ENCODE results near the gene LIPA.
"Not testable (repeated sequence)": the region's sequence is repeated elsewhere in the genome, so short reads cannot be mapped to it uniquely, and the experiment has no call there.

LIPA gene

GRCh38 chr10:89269433-89270152, 18.0 kb upstream of the LIPA start:
- no peaks in the 10 kb centered on the region for H3K27me3 ChIP-seq (ENCODE audit: insufficient read depth, low read length)
- H3K9me3 ChIP-seq (ENCODE audit: insufficient read depth, low read depth, low read length), result no peaks in the 10 kb centered on the region
- no peak overlapping the region for H3K4me3 ChIP-seq (ENCODE audit: low read length)
- H3K9ac ChIP-seq (ENCODE audit: low read depth, low read length), result no peak overlapping the region
- no peaks in the 10 kb centered on the region for H3K36me3 ChIP-seq (ENCODE audit: insufficient read depth, low read depth, low read length)
- H3K4me1 ChIP-seq (ENCODE audit: insufficient read depth, low read length), result no peaks in the 10 kb centered on the region
- H3K27ac ChIP-seq (ENCODE audit: low read length), result no peak overlapping the region

DNA sequence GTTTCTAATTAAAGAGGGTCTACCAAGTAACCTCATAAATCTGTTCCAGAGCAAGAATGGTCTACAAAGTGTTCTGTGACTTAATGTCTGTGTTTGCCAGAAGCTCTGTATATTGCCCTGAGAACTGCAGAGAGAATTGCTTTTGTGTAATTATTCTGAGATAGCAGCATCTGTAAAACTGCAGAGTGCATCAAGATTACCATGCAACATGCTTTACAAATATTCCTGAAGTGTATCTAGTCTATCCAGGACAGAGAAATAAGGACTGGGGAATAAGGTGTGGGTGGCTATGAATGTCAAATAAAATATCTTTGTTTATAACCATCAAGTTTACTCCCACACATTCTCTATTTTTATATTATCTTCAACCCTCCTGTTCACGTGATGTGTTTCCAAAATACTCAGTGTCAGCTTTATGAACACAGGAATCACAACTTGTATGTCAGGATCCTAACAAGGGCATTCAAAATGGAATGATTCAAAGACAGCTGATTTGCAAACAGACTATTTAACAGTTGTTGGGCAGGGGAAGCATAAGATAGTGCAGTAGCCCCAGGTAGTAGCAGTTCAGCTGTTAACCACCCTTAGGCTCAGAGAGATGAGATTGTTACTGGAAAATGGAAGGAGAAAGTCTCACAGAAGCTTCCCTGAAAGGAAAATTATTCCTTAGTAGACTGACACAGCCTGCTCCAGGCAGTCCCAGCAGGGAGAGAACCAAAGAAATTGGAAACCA, 15.3 kb upstream of the LIPA start:
- no peaks in the 10 kb centered on the region for H3K27me3 ChIP-seq (ENCODE audit: insufficient read depth, low read length)
- H3K4me1 ChIP-seq (ENCODE audit: insufficient read depth, low read length), result no peaks in the 10 kb centered on the region
- no peaks in the 10 kb centered on the region for H3K9me3 ChIP-seq (ENCODE audit: insufficient read depth, low read depth, low read length)
- no peak overlapping the region for H3K9ac ChIP-seq (ENCODE audit: low read depth, low read length)
- no peaks in the 10 kb centered on the region for H3K36me3 ChIP-seq (ENCODE audit: insufficient read depth, low read depth, low read length)
- H3K4me3 ChIP-seq (ENCODE audit: low read length), result no peak overlapping the region
- H3K27ac ChIP-seq (ENCODE audit: low read length), result no peak overlapping the region

- no peak overlapping the region for H3K27ac ChIP-seq (ENCODE audit: low read length)
- no peaks in the 10 kb centered on the region for H3K27me3 ChIP-seq (ENCODE audit: insufficient read depth, low read length)
Measured at GRCh38 chr10:89263531-89263930, 12.0 kb upstream of the LIPA start.

DNA sequence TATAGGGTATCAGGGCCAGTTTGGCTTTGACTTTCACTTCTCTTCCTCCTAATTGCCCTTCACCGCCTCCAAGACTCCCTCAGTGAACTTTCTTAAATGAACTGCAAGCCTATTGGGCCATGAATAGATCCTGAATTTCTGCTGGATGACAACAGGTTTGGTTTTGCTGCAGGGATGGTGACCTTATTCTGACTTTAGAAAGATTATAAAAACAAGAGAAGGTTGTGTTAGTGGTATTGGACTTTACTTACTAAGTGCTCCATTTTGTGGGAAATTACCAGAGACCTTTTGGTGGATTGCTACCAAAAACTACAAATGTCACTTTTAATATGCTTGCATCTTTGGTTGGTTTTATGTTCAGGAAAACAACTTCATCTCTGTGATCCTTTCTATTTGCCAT, 11.5 kb upstream of the LIPA start:
- no peaks in the 10 kb centered on the region for H3K9me3 ChIP-seq (ENCODE audit: insufficient read depth, low read depth, low read length)
- no peaks in the 10 kb centered on the region for H3K27me3 ChIP-seq (ENCODE audit: insufficient read depth, low read length)
- no peak overlapping the region for H3K27ac ChIP-seq (ENCODE audit: low read length)
- H3K9ac ChIP-seq (ENCODE audit: low read depth, low read length), result no peak overlapping the region
- H3K36me3 ChIP-seq (ENCODE audit: insufficient read depth, low read depth, low read length), result no peaks in the 10 kb centered on the region
- no peaks in the 10 kb centered on the region for H3K4me1 ChIP-seq (ENCODE audit: insufficient read depth, low read length)
- no peak overlapping the region for H3K4me3 ChIP-seq (ENCODE audit: low read length)

More at GRCh38 chr10:89263531-89263930, 12.0 kb upstream of the LIPA start:
- Histone ChIP-seq H3K9ac (ENCODE audit: low read depth, low read length) (no peak overlapping the region), H3K4me3 (ENCODE audit: low read length) (no peak overlapping the region), H3K36me3 (ENCODE audit: insufficient read depth, low read depth, low read length) (no peaks in the 10 kb centered on the region), H3K4me1 (ENCODE audit: insufficient read depth, low read length) (no peaks in the 10 kb centered on the region), H3K9me3 (ENCODE audit: insufficient read depth, low read depth, low read length) (no peaks in the 10 kb centered on the region)

DNA sequence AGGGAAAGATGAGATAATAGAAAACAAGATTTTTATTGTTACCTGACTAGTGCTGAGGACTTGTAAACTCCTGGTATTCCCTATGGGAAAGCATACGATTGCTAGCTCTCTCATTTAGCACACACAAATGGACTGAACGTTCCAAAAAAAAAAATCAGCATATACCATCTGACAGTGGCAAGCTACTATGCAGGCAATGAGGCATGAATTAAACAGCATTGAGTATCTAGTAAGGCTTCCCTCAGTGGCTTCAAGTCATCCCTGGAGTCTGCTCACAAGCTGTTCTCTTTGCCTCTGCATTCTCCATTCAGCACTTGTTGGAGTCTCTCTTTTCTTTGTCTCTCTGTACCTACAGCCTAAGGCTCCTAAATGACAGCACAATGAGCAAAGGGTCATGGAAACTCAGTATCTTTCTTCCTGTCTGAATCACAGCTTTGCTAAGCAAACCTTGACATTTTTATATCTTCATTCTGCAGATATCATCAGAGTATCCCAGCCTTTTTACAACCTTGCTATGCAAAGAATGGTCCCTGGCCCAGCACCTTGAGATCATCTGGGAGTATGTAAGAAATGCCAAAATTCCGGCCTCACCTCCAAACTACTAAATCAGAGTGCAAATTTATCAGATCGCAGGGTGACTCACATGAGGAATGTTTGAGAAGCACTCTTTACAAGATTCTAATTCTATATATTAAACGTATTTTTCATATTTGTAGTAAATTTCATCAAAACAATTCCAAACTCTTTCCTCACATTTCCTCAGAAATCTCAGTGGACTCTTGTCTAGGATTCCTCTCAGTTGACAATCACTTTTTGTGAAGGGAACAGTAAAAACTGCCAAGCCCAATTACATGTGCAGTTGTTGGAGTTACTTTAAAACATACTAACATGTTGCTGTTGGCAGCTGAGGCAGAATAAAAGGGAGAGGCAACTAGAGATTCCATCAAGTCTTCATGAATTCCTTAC, 10.8 kb upstream of the LIPA start:
- no peak overlapping the region for H3K9ac ChIP-seq (ENCODE audit: low read depth, low read length)
- no peaks in the 10 kb centered on the region; the same call in 1 of the 2 replicates for H3K4me1 ChIP-seq (ENCODE audit: insufficient read depth, low read length)
- H3K27me3 ChIP-seq (ENCODE audit: insufficient read depth, low read length), result no peaks in the 10 kb centered on the region
- H3K4me3 ChIP-seq (ENCODE audit: low read length), result no peak overlapping the region
- H3K9me3 ChIP-seq (ENCODE audit: insufficient read depth, low read depth, low read length), result no peaks in the 10 kb centered on the region
- no peak overlapping the region for H3K27ac ChIP-seq (ENCODE audit: low read length)
- H3K36me3 ChIP-seq (ENCODE audit: insufficient read depth, low read depth, low read length), result no peaks in the 10 kb centered on the region

GRCh38 chr10:89258881-89259280, 7.3 kb upstream of the LIPA start:
- Histone ChIP-seq H3K27me3 (ENCODE audit: insufficient read depth, low read length) (no peaks in the 10 kb centered on the region), H3K4me1 (ENCODE audit: insufficient read depth, low read length) (no peaks in the 10 kb centered on the region; the same call in 1 of the 2 replicates), H3K36me3 (ENCODE audit: insufficient read depth, low read depth, low read length) (no peaks in the 10 kb centered on the region), H3K4me3 (ENCODE audit: low read length) (no peak overlapping the region), H3K9me3 (ENCODE audit: insufficient read depth, low read depth, low read length) (peaks cover 12% of the 10 kb centered on the region), H3K9ac (ENCODE audit: low read depth, low read length) (no peak overlapping the region), H3K27ac (ENCODE audit: low read length) (no peak overlapping the region)

DNA sequence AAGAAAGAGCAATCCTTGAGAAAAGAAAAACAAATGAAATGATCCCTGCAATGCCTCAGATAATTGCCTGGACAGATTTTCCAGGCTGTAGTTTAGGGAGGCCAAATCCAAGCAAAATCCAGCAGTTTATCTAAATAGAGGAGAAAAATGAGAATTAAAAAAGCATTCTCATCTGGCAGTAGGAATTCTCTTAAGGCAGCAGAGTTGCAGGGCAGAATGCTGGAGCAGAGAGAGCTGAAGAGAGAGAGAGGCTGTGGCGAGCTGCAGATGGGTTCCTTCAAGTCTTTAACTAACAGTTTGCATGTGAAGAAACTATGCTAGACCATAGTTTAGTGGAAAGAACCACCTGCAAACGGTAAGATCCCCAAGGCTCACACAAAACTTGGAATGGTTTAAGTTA, 6.0 kb upstream of the LIPA start:
- Histone ChIP-seq H3K9me3 (ENCODE audit: insufficient read depth, low read depth, low read length) (peaks cover 23% of the 10 kb centered on the region), H3K36me3 (ENCODE audit: insufficient read depth, low read depth, low read length) (no peaks in the 10 kb centered on the region), H3K4me1 (ENCODE audit: insufficient read depth, low read length) (no peaks in the 10 kb centered on the region; the same call in 1 of the 2 replicates), H3K27ac (ENCODE audit: low read length) (no peak overlapping the region), H3K9ac (ENCODE audit: low read depth, low read length) (no peak overlapping the region), H3K27me3 (ENCODE audit: insufficient read depth, low read length) (no peaks in the 10 kb centered on the region), H3K4me3 (ENCODE audit: low read length) (no peak overlapping the region)

- Histone ChIP-seq H3K27ac (ENCODE audit: low read length) (no peak overlapping the region), H3K9ac (ENCODE audit: low read depth, low read length) (no peak overlapping the region), H3K4me3 (ENCODE audit: low read length) (no peak overlapping the region), H3K9me3 (ENCODE audit: insufficient read depth, low read depth, low read length) (peaks cover 23% of the 10 kb centered on the region), H3K4me1 (ENCODE audit: insufficient read depth, low read length) (no peaks in the 10 kb centered on the region; the same call in 1 of the 2 replicates), H3K36me3 (ENCODE audit: insufficient read depth, low read depth, low read length) (no peaks in the 10 kb centered on the region), H3K27me3 (ENCODE audit: insufficient read depth, low read length) (no peaks in the 10 kb centered on the region)
Measured at GRCh38 chr10:89256962-89257361, 5.4 kb upstream of the LIPA start.

GRCh38 chr10:89256340-89256739, 4.8 kb upstream of the LIPA start:
- Histone ChIP-seq H3K27me3 (ENCODE audit: insufficient read depth, low read length) (peaks cover under 1% of the 10 kb centered on the region; the same call in 1 of the 2 replicates), H3K27ac (ENCODE audit: low read length) (no peak overlapping the region), H3K9ac (ENCODE audit: low read depth, low read length) (no peak overlapping the region), H3K4me3 (ENCODE audit: low read length) (no peak overlapping the region), H3K36me3 (ENCODE audit: insufficient read depth, low read depth, low read length) (no peaks in the 10 kb centered on the region), H3K9me3 (ENCODE audit: insufficient read depth, low read depth, low read length) (peaks cover 23% of the 10 kb centered on the region), H3K4me1 (ENCODE audit: insufficient read depth, low read length) (no peaks in the 10 kb centered on the region; the same call in 1 of the 2 replicates)

- Histone ChIP-seq H3K9me3 (ENCODE audit: insufficient read depth, low read depth, low read length) (peaks cover 23% of the 10 kb centered on the region), H3K9ac (ENCODE audit: low read depth, low read length) (no peak overlapping the region), H3K4me3 (ENCODE audit: low read length) (no peak overlapping the region), H3K27me3 (ENCODE audit: insufficient read depth, low read length) (peaks cover 6% of the 10 kb centered on the region), H3K4me1 (ENCODE audit: insufficient read depth, low read length) (peaks cover 3% of the 10 kb centered on the region; the same call in 1 of the 2 replicates), H3K27ac (ENCODE audit: low read length) (no peak overlapping the region), H3K36me3 (ENCODE audit: insufficient read depth, low read depth, low read length) (no peaks in the 10 kb centered on the region)
Measured at GRCh38 chr10:89255793-89256192, 4.2 kb upstream of the LIPA start.

DNA sequence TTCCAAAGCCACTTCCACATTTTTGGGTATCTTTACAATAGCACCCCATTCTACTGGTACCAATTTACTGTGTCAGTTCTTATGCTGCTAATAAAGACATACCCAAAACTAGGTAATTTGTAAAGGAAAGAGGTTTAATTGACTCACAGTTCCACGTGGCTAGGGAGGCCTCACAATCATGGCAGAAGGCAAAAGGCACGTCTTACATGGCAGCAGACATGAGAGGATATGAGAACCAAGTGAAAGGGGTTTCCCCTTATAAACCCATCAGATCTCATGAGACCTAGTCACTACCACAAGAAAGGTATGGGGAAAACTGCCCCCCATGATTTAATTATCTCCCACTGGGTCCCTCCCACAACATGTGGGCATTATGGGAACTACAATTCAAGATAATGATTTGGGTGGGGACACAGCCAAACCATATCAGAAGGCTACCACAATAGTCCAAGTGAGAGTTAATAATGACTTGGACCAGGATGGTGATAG, 3.6 kb upstream of the LIPA start:
- not testable (repeated sequence) for H3K27ac ChIP-seq (ENCODE audit: low read length); H3K36me3 ChIP-seq (ENCODE audit: insufficient read depth, low read depth, low read length); H3K9ac ChIP-seq (ENCODE audit: low read depth, low read length); H3K4me3 ChIP-seq (ENCODE audit: low read length); H3K4me1 ChIP-seq (ENCODE audit: insufficient read depth, low read length)
- H3K9me3 ChIP-seq (ENCODE audit: insufficient read depth, low read depth, low read length), result peaks cover 23% of the 10 kb centered on the region
- peaks cover 11% of the 10 kb centered on the region for H3K27me3 ChIP-seq (ENCODE audit: insufficient read depth, low read length)

Data from iPS-20b (cell line).